Psoas muscle (tissue), 8 donors: ENCODE measurements around the gene APEH. TPM values are rescaled to one million over a fixed set of nuclear protein-coding genes. Genes with fewer than 3 reads are reported as not detected.

ENCODE experiments used
- ATAC-seq, 4 donors: fragments of 200-7000 bp; cut with Tn5 transposase; one replicate each; pipeline ENCODE4 v1.9.1; 2020; ENCODE audit warnings: moderate library complexity in 3 of 4, mild to moderate bottlenecking in 2 of 4
- DNase-seq, 2 donors: peaks; one replicate each; pipeline ENCODE4 v3.0.0-alpha.2; 2020
- H3K27ac ChIP-seq: fragments of 200-600 bp; one replicate; pipeline ENCODE4 v1.8.0; 2022
- H3K27me3 ChIP-seq, 3 donors: fragments of 200-600 bp in 1 of 3; one replicate each; pipeline versions ENCODE4 v1.6.1 to v1.8.0; 2013 to 2022; ENCODE audit warnings: low read length in 2 of 3, mild to moderate bottlenecking in 2 of 3, moderate library complexity in 1 of 3; ENCODE audit not compliant: insufficient read depth in 3 of 3
- H3K36me3 ChIP-seq, 2 donors: fragments of 200-600 bp in 1 of 2; one replicate each; pipeline versions ENCODE4 v1.6.1 to v1.8.0; 2013 to 2022; ENCODE audit warnings: low read depth in 1 of 2, mild to moderate bottlenecking in 1 of 2, moderate library complexity in 1 of 2; ENCODE audit not compliant: insufficient read depth in 1 of 2
- H3K4me1 ChIP-seq: fragments of 200-600 bp; one replicate; pipeline ENCODE4 v1.8.0; 2022
- H3K4me3 ChIP-seq: fragments of 200-600 bp; one replicate; pipeline ENCODE4 v1.8.0; 2022; ENCODE audit warnings: mild to moderate bottlenecking
- H3K9me3 ChIP-seq: fragments of 200-600 bp; one replicate; pipeline ENCODE4 v1.8.0; 2022
- CTCF ChIP-seq: fragments of 200-600 bp; IDR thresholded peaks from one replicate; pipeline ENCODE4 v1.8.0; 2022; ENCODE audit warnings: antibody characterized with exemption
- WGBS, 3 donors: extraction: QIAGEN DNeasy Blood & Tissue Kit; methylation state at CpG; one replicate each; pipeline versions ENCODE4 v1.1.6 to v1.1.7; 2013; 5-methylcytosine and 5-hydroxymethylcytosine counted together
- intact Hi-C, 2 donors: fragments of 100-400 bp; cut with DNase I; formaldehyde crosslinking; loops; one replicate each; pipeline versions ENCODE4 v1.11.0 to v1.14.2; 2022
- polyA plus RNA-seq, 3 donors: library from polyadenylated mRNA; stranded (reverse); fragments of 200-250 nt; gene quantifications; one replicate each; pipeline ENCODE4 v1.2.3, GENCODE V29; 2013
- total RNA-seq, 4 donors: library from RNA; stranded (reverse); fragmentation: NEBNext Ultra II Directional in 2 of 4; extraction: Animal tissue kit (Norgen Biotek cat#: 25700) in 2 of 4; gene quantifications; one replicate each; pipeline versions ENCODE4 v1.2.1 to v1.2.4, GENCODE V29; 2021 to 2023
- donor health status: healthy with polysubstance abuse.
- donor health status: DM: no; HTN: no; CAD: no; lungs with moderate emphysema.
- donor health status: Bipolar disorder and iron deficiency.
- donor health status: healthy.
- donor health status: DM: yes; HTN: yes; CAD: no.
- donor health status: DM: no; HTN: no; CAD: no.
- donor health status: DM: no; HTN: no; CAD: no.
- donor health status: DM: yes; HTN: yes; CAD: no.

The APEH gene
- total and polyA plus RNA-seq, 7 donors, result 70.8 to 189 (median 115) TPM

GRCh38 chr3:49725906-49726681 lies 51.9 kb downstream of the APEH start:
- intact Hi-C loops, result no loop called here
- DNase-seq, result no peak
- H3K9me3 ChIP-seq, result no peaks in the 10 kb centered on the region
- no peak for TF ChIP-seq CTCF
- H3K27me3 ChIP-seq, result no peaks in the 10 kb centered on the region
- no peak for ATAC-seq
- peaks cover 5 to 64% of the 10 kb centered on the region in 2 donors for H3K36me3 ChIP-seq
- WGBS, 3 donors, result 77 to 79% (median 77%) methylated on average over 11 of the region's 11 CpGs
- H3K4me1 ChIP-seq, result peaks cover 20% of the 10 kb centered on the region
- H3K4me3 ChIP-seq, result no peak overlapping the region
- peak overlapping the region; percentile 16 for H3K27ac ChIP-seq

GRCh38 chr3:49727154-49727923 lies 53.2 kb downstream of the APEH start:
- no peaks in the 10 kb centered on the region for H3K9me3 ChIP-seq
- no peaks in the 10 kb centered on the region for H3K27me3 ChIP-seq
- WGBS, 3 donors, result 87 to 92% (median 87%) methylated on average over 19 of the region's 19 CpGs
- H3K27ac ChIP-seq, result no peak overlapping the region
- intact Hi-C loops, result no loop called here
- no peak for DNase-seq
- no peak overlapping the region for H3K4me3 ChIP-seq
- no peak for TF ChIP-seq CTCF
- peaks cover 20% of the 10 kb centered on the region for H3K4me1 ChIP-seq
- H3K36me3 ChIP-seq, result peaks cover 5 to 64% of the 10 kb centered on the region in 2 donors
- ATAC-seq, result no peak

GRCh38 chr3:49727924-49728361 lies 53.8 kb downstream of the APEH start:
- peaks cover 14% of the 10 kb centered on the region for H3K4me1 ChIP-seq
- H3K27ac ChIP-seq, result no peak overlapping the region
- TF ChIP-seq CTCF, result no peak
- H3K4me3 ChIP-seq, result no peak overlapping the region
- no peaks in the 10 kb centered on the region for H3K27me3 ChIP-seq
- DNase-seq (no peak), ATAC-seq (no peak)
- intact Hi-C loops, result no loop called here
- H3K36me3 ChIP-seq, result peaks cover 5 to 68% of the 10 kb centered on the region in 2 donors
- WGBS, 3 donors, result 93 to 94% (median 94%) methylated on average over 15 of the region's 15 CpGs
- no peaks in the 10 kb centered on the region for H3K9me3 ChIP-seq

- Histone ChIP-seq H3K9me3 (no peaks in the 10 kb centered on the region), H3K36me3 (peaks cover 5 to 87% of the 10 kb centered on the region in 2 donors), H3K27me3 (no peaks in the 10 kb centered on the region), H3K27ac (no peak overlapping the region), H3K4me3 (no peak overlapping the region), H3K4me1 (peaks cover 2% of the 10 kb centered on the region)
- ATAC-seq (no peak), DNase-seq (no peak)
- WGBS, 3 donors, result 97 to 99% (median 97%) methylated on average over 4 of the region's 4 CpGs
- intact Hi-C loops, result no loop called here
- no peak for TF ChIP-seq CTCF
Observed at GRCh38 chr3:49729966-49730609, 55.9 kb downstream of the APEH start.
